HepG2 (cell line): ENCODE results near the gene ITPRIP. TPM values are rescaled to one million over a fixed set of nuclear protein-coding genes. Genes with fewer than 3 reads are reported as not detected.

ENCODE experiments used
- FOSL1 ChIP-seq: sonication (generic); formaldehyde crosslinking; IDR thresholded peaks from 2 replicates; pipeline ENCODE4 v1.9.0; 2021; ENCODE audit warnings: missing genetic modification reagents, borderline replicate concordance
- FOXJ3 ChIP-seq: sonication (generic); formaldehyde crosslinking; IDR thresholded peaks from 2 replicates; pipeline ENCODE4 v1.4.0; 2020; ENCODE audit warnings: missing genetic modification reagents, mild to moderate bottlenecking, borderline replicate concordance
- HHEX ChIP-seq: IDR thresholded peaks from 2 replicates; pipeline ENCODE4 v1.6.1; 2016; ENCODE audit warnings: control low read depth
- JARID2 ChIP-seq: sonication (generic); formaldehyde crosslinking; IDR thresholded peaks from 2 replicates; pipeline ENCODE4 v1.8.1; 2023; ENCODE audit warnings: missing genetic modification reagents, inconsistent platforms; ENCODE audit not compliant: insufficient replicate concordance
- MTA1 ChIP-seq: sonication (generic); formaldehyde crosslinking; IDR thresholded peaks from 2 replicates; pipeline ENCODE4 v1.4.0; 2020; ENCODE audit warnings: missing genetic modification reagents, mild to moderate bottlenecking, borderline replicate concordance
- MZF1 ChIP-seq: sonication (generic); formaldehyde crosslinking; IDR thresholded peaks from 2 replicates; pipeline ENCODE4 v1.8.1; 2023; ENCODE audit warnings: mild to moderate bottlenecking, missing genetic modification reagents, borderline replicate concordance
- NFE2L1 ChIP-seq: sonication (generic); formaldehyde crosslinking; IDR thresholded peaks from 2 replicates; pipeline ENCODE4 v1.4.0; 2020; ENCODE audit warnings: missing genetic modification reagents, mild to moderate bottlenecking, borderline replicate concordance
- RFXANK ChIP-seq: IDR thresholded peaks from 2 replicates; pipeline ENCODE4 v1.6.1; 2016
- ZFP90 ChIP-seq: sonication (generic); formaldehyde crosslinking; IDR thresholded peaks from 2 replicates; pipeline ENCODE4 v1.8.0; 2022; ENCODE audit warnings: missing genetic modification reagents, mild to moderate bottlenecking, inconsistent platforms, borderline replicate concordance
- ZNF530 ChIP-seq: sonication (generic); formaldehyde crosslinking; IDR thresholded peaks from 2 replicates; pipeline ENCODE4 v1.5.0; 2020; ENCODE audit warnings: low read depth, mild to moderate bottlenecking, missing genetic modification reagents
- ZNF557 ChIP-seq: sonication (generic); formaldehyde crosslinking; IDR thresholded peaks from 2 replicates; pipeline ENCODE4 v1.4.0; 2020; ENCODE audit warnings: missing genetic modification reagents
- ZNF569 ChIP-seq: sonication (generic); formaldehyde crosslinking; IDR thresholded peaks from 2 replicates; pipeline ENCODE4 v1.5.0; 2020; ENCODE audit warnings: mild to moderate bottlenecking, missing genetic modification reagents, moderate library complexity, borderline replicate concordance
- ZNF747 ChIP-seq: sonication (generic); formaldehyde crosslinking; IDR thresholded peaks from 2 replicates; pipeline ENCODE4 v1.8.1; 2023; ENCODE audit warnings: missing genetic modification reagents, mild to moderate bottlenecking, borderline replicate concordance
- ZNF776 ChIP-seq: sonication (generic); formaldehyde crosslinking; IDR thresholded peaks from 2 replicates; pipeline ENCODE4 v1.4.0; 2020; ENCODE audit warnings: mild to moderate bottlenecking, missing genetic modification reagents
- polyA plus RNA-seq, 8 experiments: library from polyadenylated mRNA; depleted of rRNA in 3 of 8; stranded (reverse) in 7 of 8; unstranded in 1 of 8; fragments of >200 nt; fragmentation: Illumina TruSeq in 4 of 8; extraction: Trizol in 4 of 8; gene quantifications; 2 replicates each; pipeline versions ENCODE4 v1.2.1 to v1.2.3, GENCODE V29; 2011 to 2016; ENCODE audit warnings: low read depth in 4 of 8, missing spikeins in 1 of 8, mixed read lengths in 1 of 8; ENCODE audit not compliant: insufficient read depth in 1 of 8
- total RNA-seq, 5 experiments: library from RNA; depleted of rRNA; stranded (reverse); fragments of >200 nt; fragmentation: Illumina TruSeq; extraction: Trizol; gene quantifications; 2 replicates each; pipeline ENCODE4 v1.2.3, GENCODE V29; 2016; ENCODE audit warnings: low read depth in 1 of 5
- TF ChIP-seq, protein P1 (sequence below): sonication (generic); formaldehyde crosslinking; IDR thresholded peaks from 2 replicates; pipeline ENCODE4 v1.4.0; 2020; ENCODE audit warnings: mild to moderate bottlenecking, low read depth, missing genetic modification reagents
- TF ChIP-seq, protein P2 (sequence below): IDR thresholded peaks from 2 replicates; pipeline ENCODE4 v1.6.1; 2016
- TF ChIP-seq, protein P3 (sequence below): sonication (generic); formaldehyde crosslinking; IDR thresholded peaks from 2 replicates; pipeline ENCODE4 v1.4.0; 2020; ENCODE audit warnings: missing genetic modification reagents, borderline replicate concordance
- TF ChIP-seq, protein P4 (sequence below): IDR thresholded peaks from 2 replicates; pipeline ENCODE4 v1.6.1; 2016; ENCODE audit warnings: missing compliant biosample characterization, missing genetic modification reagents, borderline replicate concordance
- TF ChIP-seq, protein P5 (sequence below): sonication (generic); formaldehyde crosslinking; IDR thresholded peaks from 2 replicates; pipeline ENCODE4 v1.8.1; 2023; ENCODE audit warnings: mild to moderate bottlenecking, missing genetic modification reagents, borderline replicate concordance

Gene ITPRIP
- total and polyA plus RNA-seq, 2 of the 13 experiments (the other 11 are each of a cell fraction or from before 2014, with no cell fraction given), result 1.00 to 2.8 TPM

DNA sequence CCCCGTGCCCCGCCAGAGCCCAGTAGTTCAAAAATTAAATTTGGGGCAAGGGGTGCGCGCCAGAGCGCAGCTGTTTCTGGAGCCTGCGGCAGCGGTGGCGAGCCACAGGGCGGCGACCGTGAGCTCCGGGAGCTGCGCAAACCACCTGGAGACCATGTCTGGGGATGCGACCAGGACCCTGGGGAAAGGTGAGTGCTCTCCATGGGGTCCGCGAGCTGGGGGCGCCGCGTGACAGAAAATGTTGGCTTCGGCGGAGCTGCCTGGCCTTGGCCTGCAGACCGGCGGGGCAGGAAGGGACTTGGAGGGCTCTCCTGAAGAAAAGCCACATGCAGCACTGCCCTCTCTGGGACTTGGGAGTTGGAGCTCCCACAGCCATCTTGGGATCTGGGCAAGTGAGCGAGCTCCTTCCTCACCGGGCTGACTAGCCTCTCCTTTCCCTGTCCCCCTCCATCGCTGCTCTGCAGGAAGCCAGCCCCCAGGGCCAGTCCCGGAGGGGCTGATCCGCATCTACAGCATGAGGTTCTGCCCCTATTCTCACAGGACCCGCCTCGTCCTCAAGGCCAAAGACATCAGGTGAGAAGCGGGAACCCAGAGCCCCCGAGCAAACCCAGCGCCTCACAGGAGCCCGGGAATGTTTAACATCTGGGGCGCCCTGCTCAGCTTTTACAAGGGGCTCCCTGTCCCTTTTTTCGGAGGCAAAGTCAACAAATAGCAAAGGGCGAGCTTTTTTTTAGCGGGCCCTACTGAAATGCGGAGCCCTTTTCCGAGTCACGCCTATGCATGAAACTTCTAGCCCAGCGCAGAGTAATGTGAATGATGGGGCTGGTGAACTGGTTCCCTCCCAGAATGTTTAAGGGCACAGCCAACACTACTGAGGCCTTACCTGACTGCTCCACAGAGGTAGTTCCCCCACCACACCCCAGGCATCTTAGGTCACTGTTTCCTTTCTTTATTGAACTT lies 63.2 kb downstream of the ITPRIP start (continued):
- TF ChIP-seq, protein P1, sequence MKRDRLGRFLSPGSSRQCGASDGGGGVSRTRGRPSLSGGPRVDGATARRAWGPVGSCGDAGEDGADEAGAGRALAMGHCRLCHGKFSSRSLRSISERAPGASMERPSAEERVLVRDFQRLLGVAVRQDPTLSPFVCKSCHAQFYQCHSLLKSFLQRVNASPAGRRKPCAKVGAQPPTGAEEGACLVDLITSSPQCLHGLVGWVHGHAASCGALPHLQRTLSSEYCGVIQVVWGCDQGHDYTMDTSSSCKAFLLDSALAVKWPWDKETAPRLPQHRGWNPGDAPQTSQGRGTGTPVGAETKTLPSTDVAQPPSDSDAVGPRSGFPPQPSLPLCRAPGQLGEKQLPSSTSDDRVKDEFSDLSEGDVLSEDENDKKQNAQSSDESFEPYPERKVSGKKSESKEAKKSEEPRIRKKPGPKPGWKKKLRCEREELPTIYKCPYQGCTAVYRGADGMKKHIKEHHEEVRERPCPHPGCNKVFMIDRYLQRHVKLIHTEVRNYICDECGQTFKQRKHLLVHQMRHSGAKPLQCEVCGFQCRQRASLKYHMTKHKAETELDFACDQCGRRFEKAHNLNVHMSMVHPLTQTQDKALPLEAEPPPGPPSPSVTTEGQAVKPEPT (CRISPR knock-in tag), result no peak
- TF ChIP-seq FOXJ3 (CRISPR knock-in tag), result no peak
- TF ChIP-seq RFXANK (CRISPR knock-in tag), result no peak
- TF ChIP-seq ZNF557 (CRISPR knock-in tag), result no peak
- TF ChIP-seq ZNF776 (CRISPR knock-in tag), result no peak
- TF ChIP-seq FOSL1 (CRISPR knock-in tag), result no peak
- no peak for TF ChIP-seq ZFP90
- TF ChIP-seq, protein P2, sequence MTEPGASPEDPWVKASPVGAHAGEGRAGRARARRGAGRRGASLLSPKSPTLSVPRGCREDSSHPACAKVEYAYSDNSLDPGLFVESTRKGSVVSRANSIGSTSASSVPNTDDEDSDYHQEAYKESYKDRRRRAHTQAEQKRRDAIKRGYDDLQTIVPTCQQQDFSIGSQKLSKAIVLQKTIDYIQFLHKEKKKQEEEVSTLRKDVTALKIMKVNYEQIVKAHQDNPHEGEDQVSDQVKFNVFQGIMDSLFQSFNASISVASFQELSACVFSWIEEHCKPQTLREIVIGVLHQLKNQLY (CRISPR knock-in tag), result no peak
- TF ChIP-seq, protein P3, sequence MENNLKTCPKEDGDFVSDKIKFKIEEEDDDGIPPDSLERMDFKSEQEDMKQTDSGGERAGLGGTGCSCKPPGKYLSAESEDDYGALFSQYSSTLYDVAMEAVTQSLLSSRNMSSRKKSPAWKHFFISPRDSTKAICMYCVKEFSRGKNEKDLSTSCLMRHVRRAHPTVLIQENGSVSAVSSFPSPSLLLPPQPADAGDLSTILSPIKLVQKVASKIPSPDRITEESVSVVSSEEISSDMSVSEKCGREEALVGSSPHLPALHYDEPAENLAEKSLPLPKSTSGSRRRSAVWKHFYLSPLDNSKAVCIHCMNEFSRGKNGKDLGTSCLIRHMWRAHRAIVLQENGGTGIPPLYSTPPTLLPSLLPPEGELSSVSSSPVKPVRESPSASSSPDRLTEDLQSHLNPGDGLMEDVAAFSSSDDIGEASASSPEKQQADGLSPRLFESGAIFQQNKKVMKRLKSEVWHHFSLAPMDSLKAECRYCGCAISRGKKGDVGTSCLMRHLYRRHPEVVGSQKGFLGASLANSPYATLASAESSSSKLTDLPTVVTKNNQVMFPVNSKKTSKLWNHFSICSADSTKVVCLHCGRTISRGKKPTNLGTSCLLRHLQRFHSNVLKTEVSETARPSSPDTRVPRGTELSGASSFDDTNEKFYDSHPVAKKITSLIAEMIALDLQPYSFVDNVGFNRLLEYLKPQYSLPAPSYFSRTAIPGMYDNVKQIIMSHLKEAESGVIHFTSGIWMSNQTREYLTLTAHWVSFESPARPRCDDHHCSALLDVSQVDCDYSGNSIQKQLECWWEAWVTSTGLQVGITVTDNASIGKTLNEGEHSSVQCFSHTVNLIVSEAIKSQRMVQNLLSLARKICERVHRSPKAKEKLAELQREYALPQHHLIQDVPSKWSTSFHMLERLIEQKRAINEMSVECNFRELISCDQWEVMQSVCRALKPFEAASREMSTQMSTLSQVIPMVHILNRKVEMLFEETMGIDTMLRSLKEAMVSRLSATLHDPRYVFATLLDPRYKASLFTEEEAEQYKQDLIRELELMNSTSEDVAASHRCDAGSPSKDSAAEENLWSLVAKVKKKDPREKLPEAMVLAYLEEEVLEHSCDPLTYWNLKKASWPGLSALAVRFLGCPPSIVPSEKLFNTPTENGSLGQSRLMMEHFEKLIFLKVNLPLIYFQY (CRISPR knock-in tag), result no peak
- 0 out of 2 replicates have a peak, but pooled peaks have one; percentile 39 for TF ChIP-seq ZNF747 (CRISPR knock-in tag)
- no peak for TF ChIP-seq MTA1 (CRISPR knock-in tag)
- no peak for TF ChIP-seq JARID2 (CRISPR knock-in tag)
- no peak for TF ChIP-seq ZNF530
- TF ChIP-seq MZF1 (CRISPR knock-in tag), result no peak
- no peak for TF ChIP-seq ZNF569 (CRISPR knock-in tag)
- TF ChIP-seq, protein P4, sequence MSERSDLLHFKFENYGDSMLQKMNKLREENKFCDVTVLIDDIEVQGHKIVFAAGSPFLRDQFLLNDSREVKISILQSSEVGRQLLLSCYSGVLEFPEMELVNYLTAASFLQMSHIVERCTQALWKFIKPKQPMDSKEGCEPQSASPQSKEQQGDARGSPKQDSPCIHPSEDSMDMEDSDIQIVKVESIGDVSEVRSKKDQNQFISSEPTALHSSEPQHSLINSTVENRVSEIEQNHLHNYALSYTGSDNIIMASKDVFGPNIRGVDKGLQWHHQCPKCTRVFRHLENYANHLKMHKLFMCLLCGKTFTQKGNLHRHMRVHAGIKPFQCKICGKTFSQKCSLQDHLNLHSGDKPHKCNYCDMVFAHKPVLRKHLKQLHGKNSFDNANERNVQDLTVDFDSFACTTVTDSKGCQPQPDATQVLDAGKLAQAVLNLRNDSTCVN (CRISPR knock-in tag), result no peak; the same call in 1 of the 2 replicates
- no peak for TF ChIP-seq HHEX
- TF ChIP-seq, protein P5, sequence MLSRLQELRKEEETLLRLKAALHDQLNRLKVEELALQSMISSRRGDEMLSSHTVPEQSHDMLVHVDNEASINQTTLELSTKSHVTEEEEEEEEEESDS (CRISPR knock-in tag), result no peak
- no peak for TF ChIP-seq NFE2L1 (CRISPR knock-in tag)
